Activated naive CD4-positive, alpha-beta T cell treated with anti-CD3 and anti-CD28 coated beads, Interleukin-2, amount 10 ng/mL, durations not matched to agents 7 days and 5 days (primary cell): ENCODE measurements around the gene MAPKBP1.
A peak's percentile ranks its signal among the peaks of the same experiment; 100 is the strongest.
"Not testable (repeated sequence)": the region's sequence is repeated elsewhere in the genome, so short reads cannot be mapped to it uniquely, and the experiment has no call there.

ENCODE experiments used
- CTCF ChIA-PET: fragments of 350-600 bp; sonication (Branson Sonifier 250); formaldehyde crosslinking; loops from one replicate; lab custom pipeline; 2021; ENCODE audit warnings: antibody characterized with exemption; lab: Charles Lee
- DNase-seq: peaks from one replicate; pipeline ENCODE4 v3.0.0-alpha.2; 2020
- H3K27ac Mint-ChIP-seq: one replicate; pipeline ENCODE4 v1.8.0; 2021; ENCODE audit warnings: mild to moderate bottlenecking, moderate library complexity, mixed read lengths
- H3K27me3 Mint-ChIP-seq: one replicate; pipeline ENCODE4 v1.8.0; 2021; ENCODE audit warnings: mild to moderate bottlenecking, mixed read lengths
- H3K36me3 Mint-ChIP-seq: one replicate; pipeline ENCODE4 v1.8.0; 2021; ENCODE audit warnings: mixed read lengths
- H3K4me1 Mint-ChIP-seq: one replicate; pipeline ENCODE4 v1.8.0; 2021; ENCODE audit warnings: mixed read lengths
- H3K4me3 Mint-ChIP-seq: one replicate; pipeline ENCODE4 v1.8.0; 2021; ENCODE audit warnings: mild to moderate bottlenecking, moderate library complexity, mixed read lengths
- H3K9me3 Mint-ChIP-seq: one replicate; pipeline ENCODE4 v1.8.0; 2021; ENCODE audit warnings: mixed read lengths

MAPKBP1 gene

GRCh38 chr15:41828807-41829141, 54.5 kb downstream of the MAPKBP1 start:
- no peak for DNase-seq

DNA sequence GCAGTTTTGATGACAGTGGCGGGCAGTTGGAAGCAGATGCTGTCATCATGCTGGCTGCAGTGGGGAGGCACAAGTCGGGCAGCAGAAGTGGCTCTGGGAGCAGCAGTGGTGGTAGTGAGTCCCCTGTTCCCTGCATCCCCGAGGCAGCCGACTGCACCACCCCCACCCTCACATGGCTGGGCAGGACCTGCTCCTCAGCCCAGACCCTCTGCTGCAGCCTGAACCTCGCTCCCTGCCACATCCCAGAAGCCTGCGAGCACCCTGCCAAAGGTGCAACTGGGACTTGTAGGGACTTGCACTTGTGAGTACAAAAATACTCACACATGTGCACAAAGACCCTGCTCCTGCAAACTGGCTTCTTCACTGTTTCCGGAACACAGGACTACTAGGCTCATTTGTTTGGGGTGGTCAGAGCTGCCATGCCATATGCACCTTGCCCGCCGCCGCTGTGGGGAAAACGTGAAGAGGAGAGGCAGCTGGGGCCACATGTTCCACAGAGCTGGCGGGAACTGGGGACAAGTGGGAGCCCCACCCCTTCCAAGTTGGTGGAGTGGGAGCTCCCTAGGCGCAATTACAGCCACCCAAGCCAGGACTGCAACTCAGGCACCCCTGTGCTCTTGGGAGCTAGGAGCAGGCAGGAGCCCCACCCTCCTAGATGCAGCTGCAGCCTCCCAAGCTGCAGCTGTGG, 55.8 kb downstream of the MAPKBP1 start:
- peaks cover 58% of the 10 kb centered on the region for H3K4me1 Mint-ChIP-seq
- H3K27me3 Mint-ChIP-seq, result peaks cover 10% of the 10 kb centered on the region
- H3K27ac Mint-ChIP-seq, result no peak overlapping the region
- H3K9me3 Mint-ChIP-seq, result no peaks in the 10 kb centered on the region
- H3K4me3 Mint-ChIP-seq, result no peak overlapping the region
- CTCF ChIA-PET, result interaction anchor here (2.5 kb wide), 1 partner anchor 56 kb away, joined by 16 read pairs; the partner anchor contains the start of gene MAPKBP1
- DNase-seq, result no peak
- peaks cover 16% of the 10 kb centered on the region for H3K36me3 Mint-ChIP-seq

More at GRCh38 chr15:41828807-41829141, 54.5 kb downstream of the MAPKBP1 start:
- Mint-ChIP-seq H3K27me3 (peaks cover 10% of the 10 kb centered on the region), H3K9me3 (no peaks in the 10 kb centered on the region), H3K4me3 (peak overlapping the region; percentile 93), H3K36me3 (peaks cover 18% of the 10 kb centered on the region), H3K27ac (peak overlapping the region; percentile 86), H3K4me1 (peaks cover 55% of the 10 kb centered on the region)
- CTCF ChIA-PET, result no interaction called here

DNA sequence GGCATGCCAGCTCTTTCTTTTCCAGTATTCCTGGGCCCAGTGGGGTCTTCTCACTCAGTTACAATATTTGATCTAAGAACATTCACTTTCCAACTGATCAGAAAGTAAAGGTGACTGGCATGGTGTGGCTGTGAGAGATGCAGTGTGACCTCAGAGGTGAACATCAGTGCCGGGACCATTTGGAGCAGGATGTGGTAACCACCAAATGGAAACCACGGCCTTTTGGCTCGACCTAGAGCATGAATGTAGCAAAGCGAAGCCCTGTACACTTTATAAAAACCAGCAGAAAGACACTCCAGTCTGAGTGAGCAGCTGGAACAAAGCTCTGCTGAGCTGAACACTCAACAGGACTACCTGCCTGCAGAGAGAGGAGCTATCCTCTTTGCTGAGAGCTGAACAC, 57.0 kb downstream of the MAPKBP1 start:
- H3K4me3 Mint-ChIP-seq, H3K9me3 Mint-ChIP-seq: not testable (repeated sequence)
- CTCF ChIA-PET, result interaction anchor here (1.0 to 2.5 kb wide), 11 partner anchors 16 to 273 kb away, joined by 3 to 16 read pairs (median 4); partner anchors contain the start of gene MAPKBP1
- H3K27ac Mint-ChIP-seq, result peak overlapping the region; percentile 76
- peaks cover 17% of the 10 kb centered on the region for H3K36me3 Mint-ChIP-seq
- peaks cover 10% of the 10 kb centered on the region for H3K27me3 Mint-ChIP-seq
- DNase-seq, result peak; percentile 85
- H3K4me1 Mint-ChIP-seq, result peaks cover 58% of the 10 kb centered on the region

DNA sequence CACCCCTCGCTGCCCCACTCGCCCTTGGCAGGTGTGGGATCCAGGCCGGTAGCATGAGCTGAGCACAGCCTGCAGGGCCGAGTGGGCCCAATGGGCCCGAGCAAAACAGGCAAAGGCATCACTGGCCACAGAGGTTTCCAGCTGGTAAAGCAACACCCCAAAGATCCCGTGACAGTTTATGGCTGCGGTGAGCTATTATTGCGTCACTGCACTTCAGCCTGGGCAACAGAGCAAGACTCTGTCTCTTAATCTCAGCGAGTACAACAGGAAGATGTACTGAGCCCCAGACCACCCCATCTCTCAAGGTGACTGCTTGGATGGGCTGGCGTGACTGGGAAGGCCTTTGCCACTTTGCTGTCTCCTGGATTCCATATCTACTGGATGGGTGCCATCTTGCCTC, 57.9 kb downstream of the MAPKBP1 start:
- H3K27me3 Mint-ChIP-seq, result peaks cover 6% of the 10 kb centered on the region
- no peak overlapping the region for H3K4me3 Mint-ChIP-seq
- CTCF ChIA-PET, result interaction anchor here (1.0 to 2.5 kb wide), 9 partner anchors 19 to 274 kb away, joined by 3 to 16 read pairs (median 4); partner anchors contain the start of gene MAPKBP1
- H3K9me3 Mint-ChIP-seq, result no peaks in the 10 kb centered on the region
- H3K27ac Mint-ChIP-seq, result no peak overlapping the region
- H3K4me1 Mint-ChIP-seq, result peaks cover 54% of the 10 kb centered on the region
- H3K36me3 Mint-ChIP-seq, result peaks cover 20% of the 10 kb centered on the region
- no peak for DNase-seq

DNA sequence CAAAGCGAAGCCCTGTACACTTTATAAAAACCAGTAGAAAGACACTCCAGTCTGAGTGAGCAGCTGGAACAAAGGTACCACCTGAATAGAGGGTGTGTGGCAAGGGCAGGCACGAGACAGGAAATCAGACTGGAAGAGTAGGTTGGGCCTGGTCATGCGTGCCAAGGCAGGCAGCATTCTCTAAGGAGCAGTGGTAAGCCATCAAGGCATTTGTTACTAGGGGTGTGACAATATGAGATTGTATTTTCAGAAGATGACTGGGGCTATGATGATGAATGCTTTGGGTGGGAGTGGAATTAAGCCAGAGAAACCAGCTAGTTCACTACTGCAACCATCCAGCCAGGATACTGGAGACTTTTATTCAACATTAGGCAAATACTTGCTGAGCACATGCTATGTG, 58.6 kb downstream of the MAPKBP1 start:
- DNase-seq, result no peak
- Mint-ChIP-seq H3K9me3 (no peaks in the 10 kb centered on the region), H3K36me3 (peaks cover 22% of the 10 kb centered on the region), H3K27me3 (peaks cover 6% of the 10 kb centered on the region), H3K27ac (peak overlapping the region; percentile 8), H3K4me3 (no peak overlapping the region), H3K4me1 (peaks cover 50% of the 10 kb centered on the region)
- CTCF ChIA-PET, result interaction anchor here (2.2 kb wide), 1 partner anchor 71 kb away, joined by 16 read pairs; no protein-coding TSS in a partner anchor

- H3K27ac Mint-ChIP-seq, result no peak overlapping the region
- peaks cover 6% of the 10 kb centered on the region for H3K27me3 Mint-ChIP-seq
- H3K9me3 Mint-ChIP-seq, result no peaks in the 10 kb centered on the region
- peaks cover 20% of the 10 kb centered on the region for H3K36me3 Mint-ChIP-seq
- H3K4me3 Mint-ChIP-seq, result no peak overlapping the region
- peaks cover 42% of the 10 kb centered on the region for H3K4me1 Mint-ChIP-seq
- no peak for DNase-seq
- CTCF ChIA-PET, result no interaction called here
Observed at GRCh38 chr15:41834096-41834495, 59.8 kb downstream of the MAPKBP1 start.

DNA sequence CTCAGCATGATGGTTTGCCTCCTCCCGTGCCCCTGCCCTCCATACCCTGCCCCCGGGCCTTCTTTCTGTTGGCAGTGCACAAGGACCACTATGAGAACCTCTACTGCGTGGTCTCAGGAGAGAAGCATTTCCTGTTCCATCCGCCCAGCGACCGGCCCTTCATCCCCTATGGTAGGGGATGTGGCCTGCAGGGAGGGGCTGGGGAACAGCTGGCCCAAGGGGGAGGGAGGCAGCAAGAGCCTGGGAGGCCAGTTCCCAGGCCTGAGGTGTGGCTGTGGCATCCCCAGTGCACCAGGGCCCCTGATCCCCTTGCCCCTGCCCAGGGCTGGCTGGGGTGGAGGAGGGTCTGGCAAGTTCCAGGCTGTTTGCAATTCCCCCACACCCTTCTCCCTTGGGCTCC, 61.8 kb downstream of the MAPKBP1 start:
- Mint-ChIP-seq H3K4me1 (peaks cover 28% of the 10 kb centered on the region), H3K27ac (no peak overlapping the region), H3K9me3 (no peaks in the 10 kb centered on the region), H3K4me3 (no peak overlapping the region), H3K27me3 (no peaks in the 10 kb centered on the region), H3K36me3 (peaks cover 19% of the 10 kb centered on the region)
- no peak for DNase-seq
- CTCF ChIA-PET, result interaction anchor here (1.3 kb wide), 1 partner anchor 69 kb away, joined by 3 read pairs; no protein-coding TSS in a partner anchor

- Mint-ChIP-seq H3K36me3 (peaks cover 14% of the 10 kb centered on the region), H3K4me1 (peaks cover 20% of the 10 kb centered on the region), H3K4me3 (no peak overlapping the region), H3K9me3 (no peaks in the 10 kb centered on the region), H3K27ac (peak overlapping the region; percentile 14), H3K27me3 (no peaks in the 10 kb centered on the region)
- no peak for DNase-seq
- CTCF ChIA-PET, result interaction anchor here (1.5 kb wide), 1 partner anchor 68 kb away, joined by 5 read pairs; no protein-coding TSS in a partner anchor
Observed at GRCh38 chr15:41836713-41837454, 62.6 kb downstream of the MAPKBP1 start.

GRCh38 chr15:41838400-41838897, 64.2 kb downstream of the MAPKBP1 start, which contains the start of gene PLA2G4B:
Gene PLA2G4B, plus strand, starts transcription at chr15:41838847. Its CDS starts 67 bp downstream, at chr15:41838914.
- H3K36me3 Mint-ChIP-seq, result peaks cover 6% of the 10 kb centered on the region
- DNase-seq, result no peak
- H3K27me3 Mint-ChIP-seq, result no peaks in the 10 kb centered on the region
- peaks cover 7% of the 10 kb centered on the region for H3K4me1 Mint-ChIP-seq
- no peak within 1 kb of the TSS for H3K4me3 Mint-ChIP-seq
- H3K9me3 Mint-ChIP-seq, result no peaks in the 10 kb centered on the region
- no peak within 1 kb of the TSS for H3K27ac Mint-ChIP-seq
- CTCF ChIA-PET, result interaction anchor here (0.7 to 1.5 kb wide), 3 partner anchors 27 to 216 kb away, joined by 3 to 5 read pairs (median 3); no protein-coding TSS in a partner anchor

- Mint-ChIP-seq H3K27ac (no peak overlapping the region), H3K27me3 (no peaks in the 10 kb centered on the region), H3K4me1 (no peaks in the 10 kb centered on the region), H3K36me3 (peaks cover 6% of the 10 kb centered on the region), H3K9me3 (no peaks in the 10 kb centered on the region), H3K4me3 (no peak overlapping the region)
- DNase-seq, result no peak
- CTCF ChIA-PET, result no interaction called here
Observed at GRCh38 chr15:41839781-41840491, 65.7 kb downstream of the MAPKBP1 start.

GRCh38 chr15:41840673-41841072, 66.4 kb downstream of the MAPKBP1 start:
- DNase-seq, result no peak
- CTCF ChIA-PET, result no interaction called here
- no peak overlapping the region for H3K27ac Mint-ChIP-seq
- H3K36me3 Mint-ChIP-seq, result peaks cover 6% of the 10 kb centered on the region
- no peak overlapping the region for H3K4me3 Mint-ChIP-seq
- no peaks in the 10 kb centered on the region for H3K4me1 Mint-ChIP-seq
- no peaks in the 10 kb centered on the region for H3K9me3 Mint-ChIP-seq
- H3K27me3 Mint-ChIP-seq, result no peaks in the 10 kb centered on the region

DNA sequence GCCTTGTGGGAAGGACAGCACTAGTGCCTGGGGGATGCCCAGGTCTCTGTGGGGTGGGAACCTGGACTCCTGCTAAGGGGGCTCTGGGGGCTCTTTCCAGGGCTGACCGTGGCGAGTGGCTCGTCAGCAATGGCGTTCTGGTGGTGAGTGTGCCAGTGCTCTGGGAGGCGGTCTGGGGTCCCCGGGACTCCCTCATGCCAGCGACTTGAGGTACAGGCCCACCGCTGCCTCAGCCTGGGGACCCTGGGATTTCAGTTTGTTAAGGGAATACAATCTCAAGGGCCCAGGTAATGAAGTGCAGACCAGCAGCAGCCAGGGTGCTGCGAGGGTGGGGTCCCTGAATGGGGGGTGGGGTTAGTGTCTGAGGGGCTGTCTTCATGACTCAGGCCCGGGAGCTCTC, 66.8 kb downstream of the MAPKBP1 start:
- no peaks in the 10 kb centered on the region for H3K4me1 Mint-ChIP-seq
- no peak overlapping the region for H3K4me3 Mint-ChIP-seq
- no peak for DNase-seq
- CTCF ChIA-PET, result no interaction called here
- no peaks in the 10 kb centered on the region for H3K9me3 Mint-ChIP-seq
- H3K36me3 Mint-ChIP-seq, result peaks cover 6% of the 10 kb centered on the region
- no peaks in the 10 kb centered on the region for H3K27me3 Mint-ChIP-seq
- H3K27ac Mint-ChIP-seq, result no peak overlapping the region

- no peak for DNase-seq
- Mint-ChIP-seq H3K4me1 (no peaks in the 10 kb centered on the region), H3K4me3 (no peak overlapping the region), H3K36me3 (peaks cover 1% of the 10 kb centered on the region), H3K27ac (no peak overlapping the region), H3K27me3 (no peaks in the 10 kb centered on the region), H3K9me3 (no peaks in the 10 kb centered on the region)
- CTCF ChIA-PET, result no interaction called here
Observed at GRCh38 chr15:41842229-41842628, 67.9 kb downstream of the MAPKBP1 start.

- no peak for DNase-seq
Observed at GRCh38 chr15:41843571-41843970, 69.3 kb downstream of the MAPKBP1 start.

More at GRCh38 chr15:41843571-41843970, 69.3 kb downstream of the MAPKBP1 start:
- Mint-ChIP-seq H3K4me3 (no peak overlapping the region), H3K9me3 (no peaks in the 10 kb centered on the region), H3K36me3 (peaks cover 4% of the 10 kb centered on the region), H3K27ac (no peak overlapping the region), H3K27me3 (no peaks in the 10 kb centered on the region), H3K4me1 (no peaks in the 10 kb centered on the region)
- CTCF ChIA-PET, result no interaction called here
